Measurements from ENCODE around the gene ZNF627. TPM values are rescaled to one million over a fixed set of nuclear protein-coding genes. Genes with fewer than 3 reads are reported as not detected.

Gene ZNF627
- total and polyA plus RNA-seq, 10 donors, result 4.5 to 14.5 (median 11.9) TPM

GRCh38 chr19:11556634-11557420 lies 40.5 kb upstream of the ZNF627 start:
- no peak overlapping the region for H3K4me3 ChIP-seq
- peaks cover 0 to 55% (median 28%) of the 10 kb centered on the region in 6 donors for H3K36me3 ChIP-seq
- H3K27ac ChIP-seq, result no peak overlapping the region
- intact Hi-C loops (cut with DNase I; ENCODE audit: low total_unique reads), result no loop called here
- 81 to 88% (median 84%) methylated on average over 4 of the region's 4 CpGs for WGBS, 5 donors
- DNase-seq, result no peak
- peaks cover 25 to 85% (median 49%) of the 10 kb centered on the region in 6 donors for H3K4me1 ChIP-seq
- H3K27me3 ChIP-seq (replicated peaks in 1 of 7), result no peaks in the 10 kb centered on the region
- no peak for TF ChIP-seq POLR2A (IDR thresholded peaks at IDR 0.05)
- TF ChIP-seq POLR2AphosphoS5 (IDR thresholded peaks at IDR 0.05), result no peak
- no peak for TF ChIP-seq CTCF (IDR thresholded peaks at IDR 0.05 in 8 of 11, conservative IDR thresholded peaks at IDR 0.05 in 3 of 11)
- H3K9me3 ChIP-seq, result no peaks in the 10 kb centered on the region

- peak; percentile 99 for DNase-seq
- TF ChIP-seq CTCF (IDR thresholded peaks at IDR 0.05 in 8 of 11, conservative IDR thresholded peaks at IDR 0.05 in 3 of 11), result peak in 2 of 11 experiments; percentile 3 to 10
- peak in 2 of 3 donors; percentile 13 to 65 for TF ChIP-seq POLR2A (IDR thresholded peaks at IDR 0.05)
- peak; percentile 92 to 98 (median 97) for TF ChIP-seq POLR2AphosphoS5 (IDR thresholded peaks at IDR 0.05)
- intact Hi-C loops (cut with DNase I; ENCODE audit: low total_unique reads), result no loop called here
- peak within 1 kb of the TSS; percentile 81 to 100 (median 87) for H3K4me3 ChIP-seq
- peak within 1 kb of the TSS; percentile 74 to 93 (median 86) for H3K27ac ChIP-seq
- 2 to 4% (median 3%) methylated on average over 32 to 57 of the region's 57 CpGs for WGBS, 5 donors
- H3K9me3 ChIP-seq, result no peaks in the 10 kb centered on the region
- no peaks in the 10 kb centered on the region for H3K27me3 ChIP-seq (replicated peaks in 1 of 7)
- H3K4me1 ChIP-seq, result peaks cover 25 to 91% (median 44%) of the 10 kb centered on the region in 6 donors
- peaks cover 0 to 31% (median 11%) of the 10 kb centered on the region in 6 donors for H3K36me3 ChIP-seq
Measured at GRCh38 chr19:11558881-11559828, 38.1 kb upstream of the ZNF627 start, which contains the start of gene ELOF1. TSS of gene ELOF1 (minus strand) at chr19:11559230. CDS start at chr19:11554347, 4,883 bp downstream.

- 7 to 11% (median 8%) methylated on average over 9 of the region's 9 CpGs for WGBS, 5 donors
- peaks cover 0 to 18% (median under 1%) of the 10 kb centered on the region in 6 donors for H3K36me3 ChIP-seq
- H3K4me1 ChIP-seq, result peaks cover 25 to 93% (median 45%) of the 10 kb centered on the region in 6 donors
- H3K27ac ChIP-seq, result peak overlapping the region in 6 of 8 donors; percentile 32 to 93 (median 86)
- no peak for DNase-seq
- intact Hi-C loops (cut with DNase I; ENCODE audit: low total_unique reads), result no loop called here
- peak overlapping the region in 4 of 8 donors; percentile 81 to 95 (median 90) for H3K4me3 ChIP-seq
- TF ChIP-seq POLR2A (IDR thresholded peaks at IDR 0.05) (no peak), POLR2AphosphoS5 (IDR thresholded peaks at IDR 0.05) (no peak), CTCF (IDR thresholded peaks at IDR 0.05 in 8 of 11, conservative IDR thresholded peaks at IDR 0.05 in 3 of 11) (peak; percentile 61 to 88 (median 81))
- no peaks in the 10 kb centered on the region for H3K9me3 ChIP-seq
- no peaks in the 10 kb centered on the region for H3K27me3 ChIP-seq (replicated peaks in 1 of 7)
Measured at GRCh38 chr19:11560404-11561051, 36.8 kb upstream of the ZNF627 start.

All from spleen (tissue), 11 donors.